Stromal cell of bone marrow (primary cell): ENCODE data around the gene DPP3.
"Not testable (repeated sequence)": the region's sequence is repeated elsewhere in the genome, so short reads cannot be mapped to it uniquely, and the experiment has no call there.

ENCODE experiments used
- DNase-seq: peaks from one replicate; pipeline ENCODE4 v3.0.0-alpha.2; 2012; ENCODE audit warnings: low read depth

Gene DPP3

GRCh38 chr11:66530927-66531709, 50.9 kb downstream of the DPP3 start:
- DNase-seq, result no peak

- no peak for DNase-seq
Observed at GRCh38 chr11:66531841-66532240, 51.6 kb downstream of the DPP3 start.

GRCh38 chr11:66532784-66533183, 52.5 kb downstream of the DPP3 start:
- DNase-seq, result no peak

- DNase-seq, result no peak
Observed at GRCh38 chr11:66539170-66539869, 59.1 kb downstream of the DPP3 start.

- DNase-seq, result no peak
Observed at GRCh38 chr11:66539870-66540213, 59.6 kb downstream of the DPP3 start.

GRCh38 chr11:66540598-66540997, 60.4 kb downstream of the DPP3 start:
- DNase-seq, result not testable (repeated sequence)

- DNase-seq, result no peak
Observed at GRCh38 chr11:66541892-66542291, 61.7 kb downstream of the DPP3 start.

GRCh38 chr11:66542362-66542761, 62.1 kb downstream of the DPP3 start:
- peak; percentile 25 for DNase-seq

- DNase-seq, result no peak
Observed at GRCh38 chr11:66543263-66544107, 63.3 kb downstream of the DPP3 start.

- DNase-seq, result not testable (repeated sequence)
Observed at GRCh38 chr11:66544952-66545351, 64.7 kb downstream of the DPP3 start.

GRCh38 chr11:66545701-66546367, 65.6 kb downstream of the DPP3 start, which contains the start of gene ZDHHC24:
TSS of gene ZDHHC24 (minus strand) at chr11:66546048. CDS start at chr11:66546003, 45 bp downstream.
- DNase-seq, result peak; percentile 97

GRCh38 chr11:66546368-66546965, 66.2 kb downstream of the DPP3 start, which contains the start of gene ACTN3:
TSS of gene ACTN3 (plus strand) at chr11:66546903. CDS start at chr11:66546938, 35 bp downstream.
- DNase-seq, result no peak

GRCh38 chr11:66546966-66547661, 66.9 kb downstream of the DPP3 start:
- no peak for DNase-seq

- DNase-seq, result no peak
Observed at GRCh38 chr11:66547662-66548009, 67.4 kb downstream of the DPP3 start.

GRCh38 chr11:66548041-66548440, 67.8 kb downstream of the DPP3 start:
- DNase-seq, result no peak

- DNase-seq, result no peak
Observed at GRCh38 chr11:66548774-66549630, 68.8 kb downstream of the DPP3 start.

- DNase-seq, result no peak
Observed at GRCh38 chr11:66549696-66550095, 69.5 kb downstream of the DPP3 start.

GRCh38 chr11:66550887-66551286, 70.7 kb downstream of the DPP3 start:
- no peak for DNase-seq

- no peak for DNase-seq
Observed at GRCh38 chr11:66554602-66555001, 74.4 kb downstream of the DPP3 start.

- DNase-seq, result no peak
Observed at GRCh38 chr11:66555416-66555815, 75.2 kb downstream of the DPP3 start.
